CD14-positive monocyte (primary cell): Measurements from ENCODE around the gene MACROD2. TPM values are rescaled to one million over a fixed set of nuclear protein-coding genes. Genes with fewer than 3 reads are reported as not detected.

Source experiments
- DNase-seq, 3 donors: peaks; one replicate each; pipeline ENCODE4 v3.0.0-alpha.2; 2011 to 2022
- H2AFZ ChIP-seq: 2 replicates; pipeline ENCODE4 v1.6.0; 2012; ENCODE audit warnings: mild to moderate bottlenecking, low read depth, low read length, inconsistent platforms; ENCODE audit not compliant: insufficient read depth, poor library complexity, severe bottlenecking
- H3K27ac ChIP-seq, 2 donors: 1 replicate in 1 of 2; 2 replicates in 1 of 2; pipeline ENCODE4 v1.5.1; 2012 to 2013; ENCODE audit warnings: low read length in 2 of 2, control low read depth in 1 of 2, inconsistent platforms in 1 of 2, low read depth in 1 of 2, mild to moderate bottlenecking in 1 of 2
- H3K27me3 ChIP-seq, 2 donors: one replicate each; pipeline versions ENCODE4 v1.6.0 to v1.6.1; 2011 to 2013; ENCODE audit warnings: low read length in 2 of 2; ENCODE audit not compliant: control insufficient read depth in 2 of 2, insufficient read depth in 2 of 2
- H3K36me3 ChIP-seq, 2 donors: replicated peaks in 1 of 2; 1 replicate in 1 of 2; 2 replicates in 1 of 2; pipeline versions ENCODE4 v1.5.1 to v1.6.1; 2012 to 2013; ENCODE audit warnings: low read length in 2 of 2, control low read depth in 1 of 2, inconsistent platforms in 1 of 2, mild to moderate bottlenecking in 1 of 2; ENCODE audit not compliant: insufficient read depth in 2 of 2, control insufficient read depth in 1 of 2
- H3K4me1 ChIP-seq, 2 donors: 1 replicate in 1 of 2; 2 replicates in 1 of 2; pipeline versions ENCODE4 v1.5.1 to v1.6.1; 2012 to 2013; ENCODE audit warnings: low read length in 2 of 2, control low read depth in 1 of 2, inconsistent platforms in 1 of 2, mild to moderate bottlenecking in 1 of 2, moderate library complexity in 1 of 2; ENCODE audit not compliant: insufficient read depth in 2 of 2, control insufficient read depth in 1 of 2
- H3K4me2 ChIP-seq: replicated peaks from 2 replicates; pipeline ENCODE3; 2012; ENCODE audit warnings: low read length, moderate library complexity, mild to moderate bottlenecking; ENCODE audit not compliant: poor library complexity, severe bottlenecking; ENCODE audit errors: extremely low read depth
- H3K4me3 ChIP-seq, 3 experiments: fragments of 200-600 bp in 1 of 3; sonication (generic) in 1 of 3; replicated peaks in 1 of 3; 1 replicate in 2 of 3; 2 replicates in 1 of 3; pipeline ENCODE4 v1.5.1; 2011 to 2013; ENCODE audit warnings: low read length in 3 of 3, mild to moderate bottlenecking in 3 of 3, control low read depth in 2 of 3, low read depth in 2 of 3, inconsistent platforms in 1 of 3, moderate library complexity in 1 of 3
- H3K79me2 ChIP-seq: 2 replicates; pipeline ENCODE4 v1.6.0; 2012; ENCODE audit warnings: mild to moderate bottlenecking, control low read depth, inconsistent platforms, low read length, moderate library complexity; ENCODE audit not compliant: insufficient read depth
- H3K9ac ChIP-seq: 2 replicates; pipeline ENCODE4 v1.6.0; 2017; ENCODE audit warnings: low read length, mild to moderate bottlenecking; ENCODE audit not compliant: insufficient read depth, poor library complexity, severe bottlenecking
- H3K9me3 ChIP-seq, 2 donors: replicated peaks in 1 of 2; 1 replicate in 1 of 2; 2 replicates in 1 of 2; pipeline versions ENCODE4 v1.5.1 to v1.6.1; 2012 to 2013; ENCODE audit warnings: low read length in 2 of 2, control low read depth in 1 of 2; ENCODE audit not compliant: control insufficient read depth in 1 of 2, insufficient read depth in 1 of 2
- H4K20me1 ChIP-seq: 2 replicates; pipeline ENCODE4 v1.6.0; 2012; ENCODE audit warnings: mild to moderate bottlenecking, low read length, control low read depth, moderate library complexity; ENCODE audit not compliant: insufficient read depth
- H3K27ac Mint-ChIP-seq, 7 donors: one replicate each; pipeline ENCODE4 v1.8.0; 2020; ENCODE audit warnings: mild to moderate bottlenecking in 7 of 7, mixed read lengths in 7 of 7, moderate library complexity in 6 of 7, inconsistent platforms in 2 of 7
- H3K27me3 Mint-ChIP-seq, 3 donors: one replicate each; pipeline ENCODE4 v1.8.0; 2021 to 2022; ENCODE audit warnings: low read depth in 3 of 3, mild to moderate bottlenecking in 3 of 3, mixed read lengths in 3 of 3, moderate library complexity in 3 of 3, inconsistent platforms in 1 of 3
- H3K36me3 Mint-ChIP-seq, 2 donors: one replicate each; pipeline ENCODE4 v1.8.0; 2020; ENCODE audit warnings: mixed read lengths in 2 of 2, inconsistent platforms in 1 of 2, mild to moderate bottlenecking in 1 of 2
- H3K4me1 Mint-ChIP-seq: one replicate; pipeline ENCODE4 v1.8.0; 2020; ENCODE audit warnings: mild to moderate bottlenecking, mixed read lengths
- H3K4me3 Mint-ChIP-seq, 2 donors: one replicate each; pipeline ENCODE4 v1.8.0; 2020; ENCODE audit warnings: mild to moderate bottlenecking in 2 of 2, mixed read lengths in 2 of 2, moderate library complexity in 1 of 2
- H3K9me3 Mint-ChIP-seq, 7 donors: one replicate each; pipeline ENCODE4 v1.8.0; 2020 to 2022; ENCODE audit warnings: mixed read lengths in 7 of 7, mild to moderate bottlenecking in 6 of 7, moderate library complexity in 6 of 7, inconsistent platforms in 2 of 7
- CTCF ChIP-seq: fragments of 200-600 bp; IDR thresholded peaks from one replicate; pipeline ENCODE4 v1.8.0; 2022; ENCODE audit warnings: antibody characterized with exemption, mild to moderate bottlenecking
- WGBS: methylation state at CpG from one replicate; pipeline ENCODE4 v1.1.5; 2013; ENCODE audit warnings: missing lambda C conversion rate; ENCODE audit not compliant: insufficient coverage; 5-methylcytosine and 5-hydroxymethylcytosine counted together
- intact Hi-C, 2 donors: fragments of 100-400 bp; cut with micrococcal nuclease; formaldehyde crosslinking; loops; one replicate each; pipeline versions ENCODE4 v1.15.0 to v1.15.1; 2023
- polyA plus RNA-seq, 3 donors: library from polyadenylated mRNA; depleted of rRNA in 1 of 3; unstranded in 2 of 3; stranded (reverse) in 1 of 3; fragments of 300-500 nt in 2 of 3; fragments of >200 nt in 1 of 3; fragmentation: Illumina TruSeq in 2 of 3; gene quantifications; 1 replicate in 2 of 3; 2 replicates in 1 of 3; pipeline ENCODE4 v1.2.3, GENCODE V29; 2012 to 2021

Gene MACROD2
- polyA plus RNA-seq, 3 donors, result 0.23 TPM; not detected in 2

- no peaks in the 10 kb centered on the region for H3K36me3 Mint-ChIP-seq
- Histone ChIP-seq H3K4me1 (no peaks in the 10 kb centered on the region), H3K36me3 (no peaks in the 10 kb centered on the region), H3K4me2 (no peak overlapping the region), H3K4me3 (no peak overlapping the region), H3K27me3 (no peaks in the 10 kb centered on the region), H3K27ac (no peak overlapping the region), H4K20me1 (no peaks in the 10 kb centered on the region), H3K9ac (no peak overlapping the region), H3K9me3 (no peaks in the 10 kb centered on the region), H3K79me2 (no peaks in the 10 kb centered on the region), H2AFZ (no peak overlapping the region)
- DNase-seq, result no peak
- H3K4me3 Mint-ChIP-seq, result no peak overlapping the region
- H3K9me3 Mint-ChIP-seq, result peaks cover 0 to 8% (median 3%) of the 10 kb centered on the region in 7 donors
- intact Hi-C loops, result no loop called here
- no peak for TF ChIP-seq CTCF
- H3K27ac Mint-ChIP-seq, result no peak overlapping the region
- H3K4me1 Mint-ChIP-seq, result no peaks in the 10 kb centered on the region
- WGBS, result no CpG with 5 or more reads among the region's 4 CpGs
- peaks cover 0 to 1% (median 0%) of the 10 kb centered on the region in 3 donors for H3K27me3 Mint-ChIP-seq
These were observed 1195.9 kb downstream of the MACROD2 start for GRCh38 chr20:15191082-15191723.

GRCh38 chr20:15195378-15195777, 1200.1 kb downstream of the MACROD2 start:
- Histone ChIP-seq H3K4me1 (no peaks in the 10 kb centered on the region), H3K79me2 (no peaks in the 10 kb centered on the region), H3K4me3 (no peak overlapping the region), H4K20me1 (no peaks in the 10 kb centered on the region), H2AFZ (no peak overlapping the region), H3K9ac (no peak overlapping the region), H3K27me3 (no peaks in the 10 kb centered on the region), H3K36me3 (no peaks in the 10 kb centered on the region), H3K9me3 (no peaks in the 10 kb centered on the region), H3K27ac (no peak overlapping the region), H3K4me2 (no peak overlapping the region)
- no peak for DNase-seq
- Mint-ChIP-seq H3K27ac (no peak overlapping the region), H3K27me3 (peaks cover 0 to 1% (median 0%) of the 10 kb centered on the region in 3 donors), H3K4me3 (no peak overlapping the region), H3K9me3 (peaks cover 0 to 8% (median 3%) of the 10 kb centered on the region in 7 donors), H3K4me1 (no peaks in the 10 kb centered on the region), H3K36me3 (no peaks in the 10 kb centered on the region)
- TF ChIP-seq CTCF, result no peak
- intact Hi-C loops, result no loop called here
- no CpG with 5 or more reads among the region's 4 CpGs for WGBS
